Upper lobe of left lung (tissue), 6 donors: ENCODE data around the gene ARSH. TPM values are rescaled to one million over a fixed set of nuclear protein-coding genes. Genes with fewer than 3 reads are reported as not detected.

Experiments
- ATAC-seq, 2 donors: fragments of 200-7000 bp; cut with Tn5 transposase; one replicate each; pipeline ENCODE4 v1.9.1; 2022; ENCODE audit warnings: mild to moderate bottlenecking in 2 of 2, moderate library complexity in 2 of 2; ENCODE audit not compliant: low FRiP score in 2 of 2
- DNase-seq, 2 donors: peaks; one replicate each; pipeline ENCODE4 v3.0.0-alpha.2; 2019 to 2020
- H3K27ac ChIP-seq, 4 donors: fragments of 200-600 bp; sonication (generic); one replicate each; pipeline ENCODE4 v1.5.1; 2016 to 2019
- H3K27me3 ChIP-seq, 4 donors: fragments of 200-600 bp; sonication (generic); one replicate each; pipeline ENCODE4 v1.5.1; 2017 to 2019
- H3K36me3 ChIP-seq, 4 donors: fragments of 200-600 bp; sonication (generic); one replicate each; pipeline ENCODE4 v1.5.1; 2016 to 2019
- H3K4me1 ChIP-seq, 4 donors: fragments of 200-600 bp; sonication (generic); one replicate each; pipeline ENCODE4 v1.5.1; 2018 to 2019
- H3K4me3 ChIP-seq, 4 donors: fragments of 200-600 bp; sonication (generic); one replicate each; pipeline ENCODE4 v1.5.1; 2017 to 2019; ENCODE audit warnings: mild to moderate bottlenecking in 2 of 4, moderate library complexity in 1 of 4
- H3K9me3 ChIP-seq, 4 donors: fragments of 200-600 bp; sonication (generic); one replicate each; pipeline ENCODE4 v1.5.1; 2018 to 2019
- CTCF ChIP-seq, 6 experiments: fragments of 450-650 bp in 4 of 6; fragments of 200-600 bp in 2 of 6; sonication (generic) in 2 of 6; IDR thresholded peaks; one replicate each; pipeline ENCODE4 v1.5.1; 2016 to 2019; ENCODE audit warnings: antibody characterized with exemption in 6 of 6
- EP300 ChIP-seq, 4 donors: sonication (generic); formaldehyde crosslinking; IDR thresholded peaks; one replicate each; pipeline ENCODE4 v1.5.1; 2017; ENCODE audit warnings: antibody characterized with exemption in 4 of 4, control low read depth in 2 of 4
- POLR2A ChIP-seq, 4 donors: fragments of 450-650 bp; IDR thresholded peaks; one replicate each; pipeline ENCODE4 v1.5.1; 2016 to 2017; ENCODE audit warnings: antibody characterized with exemption in 4 of 4, mild to moderate bottlenecking in 2 of 4
- POLR2AphosphoS5 ChIP-seq, 2 donors: sonication (generic); formaldehyde crosslinking; IDR thresholded peaks; one replicate each; pipeline ENCODE4 v1.5.1; 2017; ENCODE audit warnings: antibody characterized with exemption in 2 of 2
- WGBS, 2 donors: methylation state at CpG; one replicate each; pipeline ENCODE4 v1.1.5; 2017 to 2018; 5-methylcytosine and 5-hydroxymethylcytosine counted together
- total RNA-seq, 6 donors: library from RNA; depleted of rRNA in 4 of 6; stranded (reverse); fragments of >200 nt in 4 of 6; gene quantifications; one replicate each; pipeline versions ENCODE4 v1.1.0 to v1.2.1, GENCODE V29; 2016 to 2021
- donor health status: DM: no; HTN: no; CAD: no; lungs with moderate emphysema.
- donor health status: DM: no; HTN: yes; CAD: no; lungs with severe emphysema.

Gene ARSH
- total RNA-seq, 6 donors from 2014 or later: not detected

GRCh38 chrX:3029129-3029528 is 22.8 kb downstream of the ARSH start:
- ATAC-seq (no peak), DNase-seq (no peak)
- H3K9me3 ChIP-seq: no peaks in the 10 kb centered on the region
- H3K36me3 ChIP-seq: no peaks in the 10 kb centered on the region
- 68 to 73% methylated on average over 13 of the region's 13 CpGs for WGBS, 2 donors
- TF ChIP-seq EP300 (IDR thresholded peaks at IDR 0.05) (no peak), CTCF (IDR thresholded peaks at IDR 0.05) (no peak), POLR2AphosphoS5 (IDR thresholded peaks at IDR 0.05) (no peak), POLR2A (IDR thresholded peaks at IDR 0.05) (no peak)
- H3K27ac ChIP-seq: no peak overlapping the region
- H3K4me3 ChIP-seq: no peak overlapping the region
- H3K4me1 ChIP-seq: no peaks in the 10 kb centered on the region
- no peaks in the 10 kb centered on the region for H3K27me3 ChIP-seq

GRCh38 chrX:3037218-3037617 is 30.9 kb downstream of the ARSH start:
- no peak overlapping the region for H3K4me3 ChIP-seq
- WGBS, 2 donors: 83% methylated on average over 3 of the region's 3 CpGs
- DNase-seq (no peak), ATAC-seq (no peak)
- no peaks in the 10 kb centered on the region for H3K27me3 ChIP-seq
- TF ChIP-seq CTCF (IDR thresholded peaks at IDR 0.05): no peak
- no peak for TF ChIP-seq POLR2A (IDR thresholded peaks at IDR 0.05)
- no peak for TF ChIP-seq POLR2AphosphoS5 (IDR thresholded peaks at IDR 0.05)
- no peak for TF ChIP-seq EP300 (IDR thresholded peaks at IDR 0.05)
- H3K36me3 ChIP-seq: no peaks in the 10 kb centered on the region
- H3K9me3 ChIP-seq: no peaks in the 10 kb centered on the region
- no peaks in the 10 kb centered on the region for H3K4me1 ChIP-seq
- no peak overlapping the region for H3K27ac ChIP-seq

- TF ChIP-seq CTCF (IDR thresholded peaks at IDR 0.05) (no peak), POLR2A (IDR thresholded peaks at IDR 0.05) (no peak), EP300 (IDR thresholded peaks at IDR 0.05) (no peak), POLR2AphosphoS5 (IDR thresholded peaks at IDR 0.05) (no peak)
- Histone ChIP-seq H3K4me1 (no peaks in the 10 kb centered on the region), H3K27ac (no peak overlapping the region), H3K9me3 (no peaks in the 10 kb centered on the region), H3K27me3 (no peaks in the 10 kb centered on the region), H3K4me3 (no peak overlapping the region), H3K36me3 (no peaks in the 10 kb centered on the region)
- no peak for ATAC-seq
- DNase-seq: no peak
- 65 to 78% methylated on average over 3 of the region's 3 CpGs for WGBS, 2 donors
These were observed 37.9 kb downstream of the ARSH start for GRCh38 chrX:3044196-3044595.

GRCh38 chrX:3044671-3045070 is 38.3 kb downstream of the ARSH start:
- no peak overlapping the region for H3K4me3 ChIP-seq
- DNase-seq (no peak), ATAC-seq (no peak)
- TF ChIP-seq POLR2AphosphoS5 (IDR thresholded peaks at IDR 0.05) (no peak), CTCF (IDR thresholded peaks at IDR 0.05) (no peak), POLR2A (IDR thresholded peaks at IDR 0.05) (no peak), EP300 (IDR thresholded peaks at IDR 0.05) (no peak)
- no peaks in the 10 kb centered on the region for H3K36me3 ChIP-seq
- WGBS, 2 donors: 84% methylated on average over 6 of the region's 6 CpGs
- no peak overlapping the region for H3K27ac ChIP-seq
- no peaks in the 10 kb centered on the region for H3K9me3 ChIP-seq
- H3K27me3 ChIP-seq: no peaks in the 10 kb centered on the region
- H3K4me1 ChIP-seq: no peaks in the 10 kb centered on the region
